HG02884 (cell line): ENCODE measurements around the gene LPCAT1.
"Not testable (repeated sequence)": the region's sequence is repeated elsewhere in the genome, so short reads cannot be mapped to it uniquely, and the experiment has no call there.

Experiments
- ATAC-seq: cut with Tn5 transposase; IDR thresholded peaks from one replicate; pipeline ENCODE4 v1.9.1; 2021; ENCODE audit warnings: mild to moderate bottlenecking, moderate library complexity; ENCODE audit not compliant: unreplicated experiment

Gene LPCAT1

GRCh38 chr5:1523480-1523792, 324 bp downstream of the LPCAT1 start:
- ATAC-seq: peak; percentile 23

- ATAC-seq: no peak
Observed at GRCh38 chr5:1522601-1523479, 920 bp downstream of the LPCAT1 start.

GRCh38 chr5:1521671-1522600, 1.8 kb downstream of the LPCAT1 start:
- no peak for ATAC-seq

- no peak for ATAC-seq
Observed at GRCh38 chr5:1520791-1521453, 2.8 kb downstream of the LPCAT1 start.

GRCh38 chr5:1519631-1520210, 4.0 kb downstream of the LPCAT1 start:
- ATAC-seq: no peak

GRCh38 chr5:1517838-1518237, 5.9 kb downstream of the LPCAT1 start:
- ATAC-seq: no peak

GRCh38 chr5:1516615-1517601, 6.9 kb downstream of the LPCAT1 start:
- no peak for ATAC-seq

- no peak for ATAC-seq
Observed at GRCh38 chr5:1515921-1516571, 7.7 kb downstream of the LPCAT1 start.

GRCh38 chr5:1515311-1515920, 8.3 kb downstream of the LPCAT1 start:
- no peak for ATAC-seq

- not testable (repeated sequence) for ATAC-seq
Observed at GRCh38 chr5:1514819-1515310, 8.9 kb downstream of the LPCAT1 start.

- no peak for ATAC-seq
Observed at GRCh38 chr5:1514027-1514818, 9.5 kb downstream of the LPCAT1 start.

- no peak for ATAC-seq
Observed at GRCh38 chr5:1513326-1514026, 10.3 kb downstream of the LPCAT1 start.

- no peak for ATAC-seq
Observed at GRCh38 chr5:1512541-1513291, 11.0 kb downstream of the LPCAT1 start.

- ATAC-seq: no peak
Observed at GRCh38 chr5:1511651-1512540, 11.9 kb downstream of the LPCAT1 start.

GRCh38 chr5:1511048-1511447, 12.7 kb downstream of the LPCAT1 start:
- ATAC-seq: no peak

GRCh38 chr5:1510631-1511030, 13.1 kb downstream of the LPCAT1 start:
- ATAC-seq: no peak
